HG03469 (cell line): ENCODE data around the gene ITGA7.

Experiments
- ATAC-seq: cut with Tn5 transposase; IDR thresholded peaks from one replicate; pipeline ENCODE4 v1.9.1; 2021; ENCODE audit warnings: mild to moderate bottlenecking, moderate library complexity, moderate number of reproducible peaks; ENCODE audit not compliant: unreplicated experiment

ITGA7 gene, protein sequence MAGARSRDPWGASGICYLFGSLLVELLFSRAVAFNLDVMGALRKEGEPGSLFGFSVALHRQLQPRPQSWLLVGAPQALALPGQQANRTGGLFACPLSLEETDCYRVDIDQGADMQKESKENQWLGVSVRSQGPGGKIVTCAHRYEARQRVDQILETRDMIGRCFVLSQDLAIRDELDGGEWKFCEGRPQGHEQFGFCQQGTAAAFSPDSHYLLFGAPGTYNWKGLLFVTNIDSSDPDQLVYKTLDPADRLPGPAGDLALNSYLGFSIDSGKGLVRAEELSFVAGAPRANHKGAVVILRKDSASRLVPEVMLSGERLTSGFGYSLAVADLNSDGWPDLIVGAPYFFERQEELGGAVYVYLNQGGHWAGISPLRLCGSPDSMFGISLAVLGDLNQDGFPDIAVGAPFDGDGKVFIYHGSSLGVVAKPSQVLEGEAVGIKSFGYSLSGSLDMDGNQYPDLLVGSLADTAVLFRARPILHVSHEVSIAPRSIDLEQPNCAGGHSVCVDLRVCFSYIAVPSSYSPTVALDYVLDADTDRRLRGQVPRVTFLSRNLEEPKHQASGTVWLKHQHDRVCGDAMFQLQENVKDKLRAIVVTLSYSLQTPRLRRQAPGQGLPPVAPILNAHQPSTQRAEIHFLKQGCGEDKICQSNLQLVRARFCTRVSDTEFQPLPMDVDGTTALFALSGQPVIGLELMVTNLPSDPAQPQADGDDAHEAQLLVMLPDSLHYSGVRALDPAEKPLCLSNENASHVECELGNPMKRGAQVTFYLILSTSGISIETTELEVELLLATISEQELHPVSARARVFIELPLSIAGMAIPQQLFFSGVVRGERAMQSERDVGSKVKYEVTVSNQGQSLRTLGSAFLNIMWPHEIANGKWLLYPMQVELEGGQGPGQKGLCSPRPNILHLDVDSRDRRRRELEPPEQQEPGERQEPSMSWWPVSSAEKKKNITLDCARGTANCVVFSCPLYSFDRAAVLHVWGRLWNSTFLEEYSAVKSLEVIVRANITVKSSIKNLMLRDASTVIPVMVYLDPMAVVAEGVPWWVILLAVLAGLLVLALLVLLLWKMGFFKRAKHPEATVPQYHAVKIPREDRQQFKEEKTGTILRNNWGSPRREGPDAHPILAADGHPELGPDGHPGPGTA

DNA sequence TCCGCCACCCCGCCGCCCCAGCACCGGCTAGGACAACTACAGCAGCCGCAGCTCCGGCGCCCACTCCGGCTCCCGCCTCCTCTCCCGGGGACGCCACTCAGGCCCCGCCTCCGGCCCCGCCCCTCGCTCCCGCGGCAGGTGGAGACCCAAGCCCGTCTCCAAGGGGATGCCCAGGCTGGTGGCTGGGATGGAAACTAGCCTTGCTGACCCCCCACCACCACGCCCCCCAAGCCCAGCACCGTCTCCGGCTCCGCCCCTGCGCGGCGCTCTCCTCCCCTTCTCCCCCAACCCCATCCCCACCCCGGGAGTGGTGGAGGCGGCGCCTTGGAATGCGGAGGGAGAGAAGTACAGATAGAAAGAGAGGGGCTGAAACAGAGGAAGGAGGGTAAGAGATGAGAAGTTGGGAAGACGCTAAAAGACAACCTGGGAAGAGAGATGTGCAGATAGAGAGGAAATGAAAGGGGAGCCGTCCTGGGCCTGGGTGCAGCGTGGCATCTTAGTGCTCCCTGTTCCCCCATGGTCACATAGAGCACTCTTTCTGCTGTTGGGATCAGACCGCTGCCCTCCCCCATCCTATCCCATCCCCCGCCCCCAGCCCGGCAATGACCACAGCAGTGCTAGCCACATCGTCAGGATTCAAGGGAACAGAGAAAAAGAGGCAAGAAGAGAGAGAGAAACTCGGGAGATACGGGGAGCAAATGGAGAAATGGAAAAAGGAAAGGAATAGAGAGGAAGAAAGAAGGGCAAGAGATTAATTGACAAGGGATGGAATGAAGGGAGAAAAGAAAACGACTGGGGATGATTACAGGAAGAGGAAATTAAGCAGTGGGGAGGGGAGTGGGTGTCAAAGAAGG is at the start of gene ITGA7:
Gene ITGA7 (minus strand): TSS at position 64 of the 854 bp plus-strand sequence. CDS start 222 bp downstream, outside the sequence.
- ATAC-seq = no peak

DNA sequence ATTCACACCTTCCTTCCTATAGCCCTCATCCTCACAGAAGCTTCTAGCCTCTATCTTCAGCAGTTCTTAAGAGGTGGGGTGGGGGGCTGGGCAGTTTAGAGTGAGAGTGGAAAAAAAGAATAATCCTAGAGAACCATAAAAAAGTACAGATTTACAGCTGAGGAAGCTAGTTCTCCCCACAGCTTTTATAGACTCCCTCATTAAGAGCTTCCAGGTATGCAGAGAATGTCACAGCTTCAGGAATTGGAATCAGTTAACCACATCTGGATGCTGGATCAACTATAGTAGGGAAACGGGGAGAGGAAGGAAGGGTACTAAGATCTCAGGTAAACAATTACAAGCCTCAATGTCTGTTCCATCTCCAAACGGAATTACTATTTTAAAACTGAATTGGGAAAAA is 47.5 kb upstream of the ITGA7 start:
- ATAC-seq = no peak

DNA sequence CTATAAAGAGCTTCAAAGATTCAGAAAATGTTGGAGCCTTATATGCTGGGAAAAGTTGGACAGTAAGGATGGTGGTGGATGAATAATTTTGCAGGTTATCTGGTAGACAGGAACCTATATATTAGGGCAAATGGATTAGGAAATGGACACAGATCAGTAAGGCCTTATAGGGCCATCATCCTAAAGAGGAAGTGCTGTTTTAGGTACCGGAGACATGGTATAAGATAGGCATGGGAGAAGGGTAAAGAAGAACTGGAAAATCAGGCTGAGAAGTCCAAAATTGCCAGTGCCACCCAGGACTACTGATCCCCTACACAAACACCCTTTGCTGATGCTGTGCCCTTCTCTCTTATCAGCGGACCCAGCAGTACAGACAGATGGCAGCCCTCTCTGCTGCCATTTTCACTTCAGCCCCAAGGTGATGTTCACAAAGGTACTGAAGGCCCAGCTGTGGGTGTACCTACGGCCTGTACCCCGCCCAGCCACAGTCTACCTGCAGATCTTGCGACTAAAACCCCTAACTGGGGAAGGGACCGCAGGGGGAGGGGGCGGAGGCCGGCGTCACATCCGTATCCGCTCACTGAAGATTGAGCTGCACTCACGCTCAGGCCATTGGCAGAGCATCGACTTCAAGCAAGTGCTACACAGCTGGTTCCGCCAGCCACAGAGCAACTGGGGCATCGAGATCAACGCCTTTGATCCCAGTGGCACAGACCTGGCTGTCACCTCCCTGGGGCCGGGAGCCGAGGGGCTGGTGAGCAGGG is 40.7 kb upstream of the ITGA7 start:
- no peak for ATAC-seq

DNA sequence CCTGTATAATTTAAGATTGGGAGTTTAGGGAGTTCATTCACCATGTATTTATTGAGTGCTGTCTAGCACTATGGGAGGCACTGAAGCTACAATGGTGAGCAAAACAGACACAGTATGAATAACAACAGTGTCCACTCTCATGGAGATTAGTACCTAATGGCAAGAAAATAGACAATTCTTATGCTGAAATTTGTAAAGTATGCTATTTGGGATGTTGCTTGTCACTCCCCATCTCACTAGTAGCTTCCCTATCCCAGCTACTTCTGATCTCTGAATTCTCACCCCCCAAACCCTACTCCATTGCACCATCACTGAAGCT is 39.2 kb upstream of the ITGA7 start:
- ATAC-seq = no peak

DNA sequence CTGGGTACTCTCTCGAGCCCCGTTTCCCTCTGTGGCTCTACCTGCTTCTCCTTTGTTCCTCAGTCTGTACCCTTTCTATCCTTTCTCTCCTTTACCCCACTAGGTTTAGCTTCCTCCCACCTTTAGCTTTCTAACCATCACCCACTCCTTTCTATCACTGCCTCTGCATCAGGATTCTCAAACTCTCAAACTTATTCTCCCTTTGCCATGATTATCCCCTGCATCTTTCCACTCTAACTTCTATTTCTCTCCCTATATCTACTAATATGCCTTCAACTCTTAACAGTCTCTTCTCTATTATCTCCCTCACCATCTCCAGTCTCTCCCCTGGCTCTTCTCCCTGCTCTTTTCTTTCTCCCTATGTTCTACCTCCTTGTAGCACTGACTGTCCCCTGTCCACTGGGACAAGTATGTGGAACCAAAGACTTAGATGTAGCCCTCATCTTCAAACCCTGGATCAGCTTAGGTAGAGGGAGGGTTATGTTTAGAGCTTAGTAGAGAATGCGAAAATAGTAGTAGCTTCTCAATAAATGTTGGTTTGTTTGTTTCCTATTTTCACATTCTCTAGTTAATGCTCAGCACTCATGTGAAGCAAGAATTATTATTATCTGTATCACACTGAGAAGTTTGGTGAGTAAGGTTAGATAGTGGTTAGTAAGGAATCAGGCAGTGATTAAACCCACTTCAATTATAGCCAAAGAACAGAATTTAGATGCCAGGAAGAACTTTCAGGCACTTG is 38.6 kb upstream of the ITGA7 start:
- ATAC-seq = no peak

DNA sequence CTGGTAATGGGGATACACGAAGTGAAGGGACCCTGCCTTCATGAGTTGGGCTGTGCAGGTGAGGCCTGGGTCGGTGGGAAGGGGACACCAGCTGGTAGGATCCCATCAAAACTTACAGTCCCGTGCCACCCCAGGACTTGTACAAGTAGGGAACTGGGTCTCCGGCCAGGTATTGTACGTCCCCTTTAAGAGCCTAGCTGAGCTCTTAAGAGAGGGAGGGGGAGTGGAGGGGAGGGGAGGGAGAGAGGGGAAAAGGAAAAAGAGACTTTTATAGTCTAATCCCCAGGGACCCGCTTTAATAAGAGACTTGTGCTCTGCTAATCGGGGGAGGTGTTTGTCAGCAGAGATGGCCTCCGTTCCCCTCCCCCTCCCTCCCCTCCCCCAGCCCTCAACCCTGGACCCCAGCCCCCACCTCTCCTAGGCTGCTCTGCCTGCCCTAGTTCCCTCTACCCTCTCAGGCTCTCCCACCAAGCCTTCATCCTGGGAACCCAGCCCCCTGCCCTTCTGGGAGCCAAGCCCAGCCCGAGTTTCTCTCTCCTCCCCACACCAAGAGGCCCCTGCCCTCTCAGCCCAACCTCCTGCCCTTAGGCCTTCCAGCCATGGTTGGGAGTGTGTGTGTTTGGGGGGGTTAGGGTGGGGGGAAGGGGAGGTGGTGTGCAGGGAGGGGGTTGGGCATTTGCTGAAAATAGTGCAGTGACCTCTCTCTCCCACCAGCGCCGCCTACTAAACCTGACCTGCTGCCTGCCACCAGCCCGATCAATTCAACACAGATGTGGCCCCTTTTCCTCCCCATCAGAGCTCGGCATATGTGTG is 37.9 kb upstream of the ITGA7 start:
- ATAC-seq = no peak

DNA sequence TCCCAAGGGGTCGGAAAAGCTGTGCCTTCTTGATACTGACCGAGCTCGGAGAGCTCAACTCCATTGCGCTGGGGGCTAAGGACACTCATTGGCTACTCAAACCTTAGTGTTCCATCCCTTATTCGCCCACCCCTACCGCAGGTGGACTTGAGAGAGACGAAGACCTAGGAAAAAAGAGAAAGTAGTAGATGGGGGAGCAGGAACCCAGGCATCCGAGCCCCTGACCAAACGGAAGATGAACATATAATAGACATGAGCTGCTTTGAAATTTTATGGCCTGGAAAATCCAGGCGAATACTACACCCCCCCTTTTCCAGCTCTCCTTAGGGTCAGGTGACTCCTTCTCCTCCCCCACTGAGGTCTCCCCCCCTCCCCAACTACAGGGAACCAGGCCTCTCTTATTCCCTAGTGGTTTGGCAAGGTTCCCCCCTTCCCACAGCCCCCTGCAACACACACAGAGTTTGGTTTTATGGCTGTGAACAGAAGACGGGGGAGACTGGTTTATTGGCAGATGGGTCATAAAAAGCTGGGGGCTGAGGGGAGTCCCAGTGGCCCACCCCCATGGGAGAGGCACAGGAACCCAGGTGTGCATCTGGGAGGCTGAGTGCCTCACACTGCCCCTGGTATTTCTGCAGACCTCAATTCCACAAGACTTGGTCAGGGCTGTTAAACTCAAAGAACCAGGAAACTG is 36.8 kb upstream of the ITGA7 start:
- ATAC-seq = no peak

DNA sequence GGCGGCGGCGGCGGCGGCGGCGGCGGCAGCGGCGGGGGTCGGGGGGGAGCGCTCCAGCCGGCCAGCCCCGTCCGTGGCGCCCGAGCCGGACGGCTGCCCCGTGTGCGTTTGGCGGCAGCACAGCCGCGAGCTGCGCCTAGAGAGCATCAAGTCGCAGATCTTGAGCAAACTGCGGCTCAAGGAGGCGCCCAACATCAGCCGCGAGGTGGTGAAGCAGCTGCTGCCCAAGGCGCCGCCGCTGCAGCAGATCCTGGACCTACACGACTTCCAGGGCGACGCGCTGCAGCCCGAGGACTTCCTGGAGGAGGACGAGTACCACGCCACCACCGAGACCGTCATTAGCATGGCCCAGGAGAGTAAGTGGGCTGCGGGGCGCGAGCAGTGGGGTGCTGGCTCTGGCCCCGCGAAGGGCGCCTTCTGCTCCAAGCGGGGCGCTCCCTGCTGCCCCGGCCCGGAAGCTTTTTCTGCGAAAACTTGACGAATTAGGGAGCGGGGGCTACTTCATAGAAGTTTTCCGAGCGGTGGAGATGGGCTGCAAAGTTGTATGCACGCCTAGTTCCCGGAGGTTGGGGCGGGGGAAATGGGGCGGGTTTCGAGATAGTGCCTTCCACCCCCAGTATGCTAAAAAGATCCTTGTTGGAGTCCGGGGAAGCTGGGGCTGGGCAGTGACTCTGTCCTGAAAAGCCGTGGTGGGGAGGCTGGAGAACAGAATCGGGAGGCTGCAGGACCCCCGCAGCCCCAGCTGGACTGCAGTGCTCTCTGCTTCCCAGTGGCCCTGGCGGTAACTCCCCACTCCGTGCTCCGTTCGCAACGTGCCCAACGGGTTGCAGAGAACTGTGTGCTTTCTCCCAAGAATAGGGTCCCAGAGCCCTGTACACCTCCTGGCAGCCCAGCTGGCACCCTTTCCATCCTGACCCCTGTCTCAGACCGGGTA is 36.0 kb upstream of the ITGA7 start:
- ATAC-seq = no peak

DNA sequence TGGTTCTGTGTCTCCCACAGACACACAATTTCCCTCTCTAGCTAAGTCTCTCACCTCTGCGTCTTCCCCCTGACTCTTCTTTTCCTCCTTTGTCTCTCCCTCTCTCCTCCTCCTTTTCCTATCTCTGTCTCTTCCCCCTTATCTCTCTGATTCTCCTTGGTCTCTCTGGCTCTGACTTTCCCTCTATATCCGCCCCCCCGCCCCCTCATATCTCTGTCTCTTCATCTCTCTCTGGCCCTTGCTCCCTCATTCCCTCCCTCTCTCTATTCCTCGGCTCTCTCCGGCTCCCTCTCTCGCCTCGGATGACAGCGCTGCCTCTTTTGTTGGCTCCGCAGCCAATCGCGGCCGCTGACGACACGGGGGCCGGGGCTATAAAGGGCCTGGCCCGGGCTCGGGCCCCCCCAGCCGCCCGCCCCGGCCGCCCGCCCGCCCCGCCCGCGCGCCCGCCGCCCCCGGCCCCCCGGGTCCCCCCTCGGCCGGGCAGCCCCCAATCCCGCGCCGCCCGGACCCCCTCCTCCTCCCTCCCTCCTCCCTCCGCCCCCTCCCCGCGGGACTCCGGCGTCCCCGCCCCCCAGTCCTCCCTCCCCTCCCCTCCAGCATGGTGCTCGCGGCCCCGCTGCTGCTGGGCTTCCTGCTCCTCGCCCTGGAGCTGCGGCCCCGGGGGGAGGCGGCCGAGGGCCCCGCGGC is 35.2 kb upstream of the ITGA7 start, which contains the start of gene GDF11:
Gene GDF11 (plus strand): TSS at position 404 of the 687 bp plus-strand sequence. CDS start 195 bp downstream, at position 599.
- no peak for ATAC-seq

DNA sequence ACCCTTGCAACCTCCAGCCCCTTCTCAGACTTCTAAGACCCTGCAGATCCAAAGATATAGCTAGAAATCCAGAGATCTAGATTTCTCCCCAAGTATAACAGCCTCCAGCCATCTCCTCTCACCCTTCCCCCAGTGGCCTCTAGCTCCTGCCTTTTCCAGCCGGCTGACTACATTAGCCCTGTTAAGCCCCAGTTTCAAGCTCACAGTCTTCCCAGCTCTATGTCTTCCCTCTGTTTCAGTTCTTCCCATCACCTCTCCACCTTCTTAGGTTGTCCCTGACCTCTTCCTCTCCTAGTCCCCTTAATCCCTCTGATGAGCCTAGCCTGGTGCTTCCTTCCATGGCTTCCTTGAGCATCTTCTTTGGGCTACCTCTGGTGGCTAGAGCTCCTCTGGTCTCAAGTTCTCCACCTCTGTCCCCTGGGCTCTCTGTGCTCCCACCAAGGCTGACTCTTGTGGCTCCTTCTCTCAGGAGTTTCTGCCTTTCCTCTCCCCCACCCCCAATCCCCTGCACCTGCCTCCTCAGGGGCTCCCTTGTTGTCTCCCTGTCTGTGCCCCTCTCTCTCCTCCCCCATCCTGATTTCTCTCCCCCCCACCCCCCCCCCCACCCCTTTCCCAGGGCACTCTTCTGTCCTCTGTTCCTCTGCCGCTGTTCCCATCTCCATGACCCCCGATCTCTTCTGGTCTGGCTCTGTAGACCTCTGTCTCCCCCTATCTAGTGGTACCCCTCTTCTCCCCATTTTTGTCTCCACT is 34.4 kb upstream of the ITGA7 start:
- ATAC-seq = no peak

DNA sequence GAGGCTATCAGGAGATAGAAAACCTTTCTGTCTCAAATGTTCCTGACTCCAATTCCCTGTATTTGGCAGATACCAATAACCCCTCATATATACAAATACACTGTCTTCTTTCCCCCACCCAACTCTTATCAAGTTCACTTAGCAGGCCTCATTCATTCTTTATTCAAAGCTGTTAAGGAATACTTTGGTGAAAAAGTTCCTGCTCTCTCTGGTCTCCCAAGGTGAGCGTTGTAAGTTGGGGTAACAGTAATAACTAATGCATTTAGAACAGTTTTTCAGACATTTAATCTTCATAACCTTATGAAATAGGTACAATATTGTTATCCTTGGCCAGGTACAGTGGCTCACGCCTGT is 31.3 kb upstream of the ITGA7 start:
- ATAC-seq = no peak

DNA sequence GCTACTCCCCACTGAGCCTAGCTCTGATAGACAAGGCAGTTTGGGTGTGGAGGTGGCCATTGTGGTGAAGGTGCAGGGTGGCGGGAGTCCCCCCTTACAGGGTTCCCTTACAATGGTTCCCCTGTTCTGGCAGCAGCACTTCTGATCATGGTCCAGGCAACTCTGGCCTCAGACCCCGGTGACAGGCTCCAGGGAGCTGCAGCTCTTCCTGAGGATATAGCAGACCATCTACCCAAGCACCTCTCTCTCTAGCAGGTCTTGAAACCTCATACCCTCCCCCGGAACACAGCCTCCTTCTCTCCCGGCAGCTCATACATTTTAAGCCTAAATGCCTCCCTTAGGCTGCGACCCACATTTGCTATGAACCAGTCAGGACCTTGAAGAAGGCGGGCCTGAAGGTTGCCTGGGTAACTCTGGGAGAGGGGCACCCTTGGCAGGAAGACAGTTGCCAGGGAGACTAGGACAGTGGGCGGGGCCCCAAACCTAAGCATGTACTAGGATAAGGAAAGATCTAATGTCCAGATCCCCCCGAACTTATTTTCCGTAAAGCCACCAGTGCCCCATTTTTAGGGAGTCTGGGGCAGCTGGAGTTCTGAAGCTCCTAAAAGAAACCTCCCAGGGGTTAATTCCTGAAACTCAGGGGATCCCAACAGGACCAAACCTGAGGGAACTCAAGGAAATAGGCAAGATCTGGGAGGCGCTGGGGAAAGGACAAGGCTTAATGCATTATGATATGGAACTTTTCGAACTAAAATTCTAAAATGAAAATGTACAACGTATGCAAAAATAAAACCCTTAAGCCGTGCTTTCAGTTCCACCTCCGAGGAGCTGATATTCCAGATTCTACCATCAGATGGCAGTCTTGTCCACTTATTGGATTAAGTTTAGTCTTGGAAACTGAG is 30.7 kb upstream of the ITGA7 start:
- ATAC-seq = peak; percentile 74

DNA sequence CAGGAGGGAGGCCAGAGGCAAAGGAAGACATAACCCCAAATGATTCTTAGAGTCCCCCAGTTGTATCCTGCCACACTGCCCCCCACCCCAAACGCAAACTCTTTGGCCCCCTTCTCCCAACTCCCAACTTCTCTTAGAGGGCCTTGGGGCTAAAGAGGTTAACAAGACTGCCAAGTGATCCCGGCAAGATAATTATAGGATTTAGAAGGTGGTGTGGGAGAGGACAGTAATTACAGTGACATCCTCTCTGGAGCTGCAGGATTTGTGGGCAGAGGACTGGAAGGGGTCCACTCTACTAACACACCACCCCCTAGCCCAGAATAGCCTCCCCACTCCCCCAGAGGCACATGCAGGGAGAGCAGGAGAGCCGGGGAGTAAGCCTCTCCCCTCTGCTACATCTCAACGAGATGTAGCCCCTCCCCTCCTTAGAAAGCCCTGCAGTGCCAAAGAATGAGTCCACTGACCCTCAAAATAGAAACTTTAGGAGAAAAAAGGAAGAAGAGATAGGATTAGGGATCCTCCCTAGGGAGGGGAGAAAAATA is 29.9 kb upstream of the ITGA7 start:
- ATAC-seq = no peak
